ENCODE measurements around the gene AGBL1.

AGBL1 gene

DNA sequence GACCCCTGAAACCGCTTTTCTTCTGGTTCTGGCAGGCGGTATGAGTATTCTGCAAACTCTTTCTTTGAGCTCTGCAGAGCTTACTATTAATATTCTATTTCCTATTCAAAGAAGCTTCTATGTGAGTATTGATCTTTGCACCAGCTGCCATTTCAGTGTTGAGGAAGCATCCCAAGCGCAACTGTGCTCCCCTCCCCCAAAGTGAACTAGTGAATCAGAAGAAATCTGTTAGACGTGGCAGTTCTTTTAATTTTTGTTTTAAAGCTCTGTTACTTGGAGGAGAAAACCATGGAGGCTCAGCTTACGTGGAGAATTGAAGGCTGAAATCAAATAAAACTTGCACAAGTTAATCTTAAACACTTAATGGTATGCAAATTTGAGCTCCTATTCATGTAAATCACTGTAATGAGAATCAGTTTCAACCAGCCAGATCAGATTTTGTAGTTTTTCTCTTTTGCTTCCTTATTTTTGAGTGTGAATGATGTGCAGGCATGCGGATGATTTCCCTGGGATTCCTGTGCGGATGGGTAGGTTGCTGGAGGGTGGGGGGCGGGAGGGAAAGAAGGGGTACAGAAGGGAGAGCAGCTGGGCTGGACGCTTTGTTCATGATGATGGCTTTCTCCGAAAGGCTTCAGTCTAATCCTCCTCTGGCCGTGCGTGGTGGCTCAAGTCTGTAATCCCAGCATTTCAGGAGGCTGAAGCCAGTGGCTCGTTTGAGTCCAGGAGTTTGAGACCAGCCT is 16.1 kb upstream of the AGBL1 start:
- no peaks in the 10 kb centered on the region for H3K27me3 Mint-ChIP-seq (ENCODE audit: low read depth)
- no peak overlapping the region for H3K4me3 Mint-ChIP-seq
- H3K4me1 Mint-ChIP-seq (ENCODE audit: low read depth) = no peaks in the 10 kb centered on the region
- H3K9me3 Mint-ChIP-seq = no peaks in the 10 kb centered on the region
- DNase-seq (ENCODE audit: low spot score) = no peak
- H3K27ac Mint-ChIP-seq = no peak overlapping the region
- H3K36me3 Mint-ChIP-seq (ENCODE audit: low read depth) = no peaks in the 10 kb centered on the region

DNA sequence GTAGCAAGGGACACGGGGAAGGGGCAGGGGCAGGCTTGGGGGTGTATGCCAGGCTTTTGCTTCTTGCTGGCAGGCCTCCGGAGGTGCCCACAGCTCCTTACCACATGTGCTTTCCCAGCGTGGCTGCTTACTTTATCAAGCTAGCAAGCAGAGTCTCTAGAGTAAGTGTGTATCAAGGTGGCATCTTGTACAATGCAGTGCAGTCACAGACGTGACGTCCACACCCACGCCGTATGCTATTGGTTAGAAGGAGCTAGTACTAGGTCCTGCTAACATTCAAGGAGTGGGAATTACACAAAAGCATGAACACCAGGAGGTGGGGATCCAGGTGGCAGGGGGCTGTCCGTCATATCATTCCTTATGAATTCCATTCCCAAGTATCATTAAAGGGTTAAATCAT is 15.3 kb upstream of the AGBL1 start:
- DNase-seq (ENCODE audit: low spot score) = no peak
- H3K27me3 Mint-ChIP-seq (ENCODE audit: low read depth) = no peaks in the 10 kb centered on the region
- H3K27ac Mint-ChIP-seq = no peak overlapping the region
- H3K9me3 Mint-ChIP-seq = no peaks in the 10 kb centered on the region
- H3K36me3 Mint-ChIP-seq (ENCODE audit: low read depth) = no peaks in the 10 kb centered on the region
- no peak overlapping the region for H3K4me3 Mint-ChIP-seq
- H3K4me1 Mint-ChIP-seq (ENCODE audit: low read depth) = no peaks in the 10 kb centered on the region

DNA sequence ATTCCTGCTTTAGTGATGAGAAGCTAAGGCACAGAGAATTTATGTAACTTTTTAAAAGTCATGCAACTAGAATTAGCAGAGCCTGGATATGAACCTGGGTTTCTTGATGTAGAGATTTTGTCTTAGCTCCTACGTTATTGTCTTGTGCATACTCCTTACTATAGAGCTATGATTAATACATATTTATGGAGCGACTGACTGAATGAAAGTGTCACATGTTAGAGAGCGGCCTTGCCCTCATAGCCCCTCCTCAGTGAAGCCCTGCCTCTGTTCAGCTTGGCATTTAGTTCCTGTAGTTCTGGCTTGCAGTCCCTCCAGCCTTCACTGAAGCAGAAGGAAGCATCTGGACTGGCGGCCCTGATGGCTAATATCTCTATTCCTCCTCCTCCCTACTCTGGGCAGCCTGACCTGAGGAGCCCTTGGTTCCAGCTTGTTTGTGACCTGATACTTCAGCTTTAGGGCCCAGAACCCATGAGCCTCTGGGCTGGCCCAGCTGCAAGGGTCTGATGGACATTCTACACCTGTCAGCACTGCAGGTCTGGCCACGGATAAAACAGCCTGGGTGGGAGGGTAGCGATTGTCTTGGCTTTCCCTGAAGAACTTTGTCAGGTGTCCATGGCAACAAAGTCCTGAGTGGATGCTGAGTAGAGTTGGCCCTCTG is 13.4 kb upstream of the AGBL1 start:
- no peak for DNase-seq (ENCODE audit: low spot score)
- H3K27me3 Mint-ChIP-seq (ENCODE audit: low read depth) = no peaks in the 10 kb centered on the region
- no peaks in the 10 kb centered on the region for H3K9me3 Mint-ChIP-seq
- no peaks in the 10 kb centered on the region for H3K36me3 Mint-ChIP-seq (ENCODE audit: low read depth)
- H3K27ac Mint-ChIP-seq = no peak overlapping the region
- H3K4me3 Mint-ChIP-seq = no peak overlapping the region
- no peaks in the 10 kb centered on the region for H3K4me1 Mint-ChIP-seq (ENCODE audit: low read depth)

DNA sequence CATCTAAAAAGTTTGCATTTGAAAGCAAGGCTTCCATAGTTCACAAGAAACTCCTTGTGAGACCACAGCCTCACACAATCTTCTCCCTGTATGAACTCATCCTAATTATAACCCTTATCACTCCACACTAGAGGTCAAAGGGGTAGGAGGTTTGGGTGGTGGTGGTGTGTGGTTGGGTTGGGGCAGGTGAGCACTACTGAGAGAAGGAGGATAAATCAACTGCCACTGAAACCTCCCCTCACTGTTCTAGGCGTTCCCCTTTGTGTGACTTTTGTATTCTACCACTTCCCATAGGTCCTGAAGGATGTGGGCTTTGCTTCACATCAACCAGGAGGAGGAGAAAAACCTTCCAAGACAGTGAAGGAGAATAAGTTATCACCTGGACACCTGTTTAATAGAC is 6.4 kb upstream of the AGBL1 start:
- Mint-ChIP-seq H3K4me3 (no peak overlapping the region), H3K27ac (no peak overlapping the region), H3K4me1 (ENCODE audit: low read depth) (no peaks in the 10 kb centered on the region), H3K27me3 (ENCODE audit: low read depth) (no peaks in the 10 kb centered on the region), H3K9me3 (no peaks in the 10 kb centered on the region), H3K36me3 (ENCODE audit: low read depth) (no peaks in the 10 kb centered on the region)
- no peak for DNase-seq (ENCODE audit: low spot score)

DNA sequence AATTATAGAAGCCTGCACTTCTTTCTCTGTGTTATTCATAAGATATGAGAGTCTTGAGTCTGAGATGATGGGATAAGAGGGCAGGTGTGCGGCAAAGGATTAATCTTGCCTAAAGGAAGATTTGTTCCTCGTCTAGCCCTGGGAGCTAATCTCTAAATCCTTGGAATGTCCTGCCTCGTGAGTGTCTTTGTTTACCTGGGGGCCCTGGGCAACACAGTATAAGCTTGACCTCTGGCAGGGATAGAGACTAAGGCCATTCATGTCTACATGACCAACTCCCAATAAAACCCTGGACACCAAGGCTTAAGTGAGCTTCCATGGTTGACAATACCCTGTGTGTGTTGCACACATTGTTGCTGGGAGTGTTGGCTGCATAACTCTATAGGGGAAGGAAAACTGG is 3.2 kb upstream of the AGBL1 start:
- Mint-ChIP-seq H3K4me3 (no peak overlapping the region), H3K9me3 (no peaks in the 10 kb centered on the region), H3K36me3 (ENCODE audit: low read depth) (no peaks in the 10 kb centered on the region), H3K4me1 (ENCODE audit: low read depth) (no peaks in the 10 kb centered on the region), H3K27ac (no peak overlapping the region), H3K27me3 (ENCODE audit: low read depth) (no peaks in the 10 kb centered on the region)
- no peak for DNase-seq (ENCODE audit: low spot score)

DNA sequence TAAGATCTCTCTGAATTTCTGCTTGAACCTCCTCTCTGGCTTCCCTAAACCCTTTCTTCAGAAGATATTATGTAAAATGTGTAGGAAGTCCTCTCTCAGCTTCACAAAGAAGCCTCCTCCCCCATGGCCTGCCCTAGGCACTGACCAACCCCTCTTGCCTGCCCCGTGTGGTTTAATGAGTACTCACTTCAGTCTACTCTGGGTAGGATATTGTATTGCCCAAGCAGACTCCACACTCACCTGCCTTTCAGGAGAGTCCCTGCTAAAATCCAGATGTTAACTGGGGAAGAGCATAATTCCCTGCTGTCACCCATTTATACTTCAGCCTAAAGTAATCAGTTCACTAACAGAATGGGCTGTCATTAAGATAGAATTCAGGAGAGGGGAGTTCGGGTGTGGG is 2.6 kb upstream of the AGBL1 start:
- Mint-ChIP-seq H3K4me1 (ENCODE audit: low read depth) (no peaks in the 10 kb centered on the region), H3K27me3 (ENCODE audit: low read depth) (no peaks in the 10 kb centered on the region), H3K4me3 (no peak overlapping the region), H3K27ac (no peak overlapping the region), H3K9me3 (no peaks in the 10 kb centered on the region), H3K36me3 (ENCODE audit: low read depth) (no peaks in the 10 kb centered on the region)
- DNase-seq (ENCODE audit: low spot score) = no peak

DNA sequence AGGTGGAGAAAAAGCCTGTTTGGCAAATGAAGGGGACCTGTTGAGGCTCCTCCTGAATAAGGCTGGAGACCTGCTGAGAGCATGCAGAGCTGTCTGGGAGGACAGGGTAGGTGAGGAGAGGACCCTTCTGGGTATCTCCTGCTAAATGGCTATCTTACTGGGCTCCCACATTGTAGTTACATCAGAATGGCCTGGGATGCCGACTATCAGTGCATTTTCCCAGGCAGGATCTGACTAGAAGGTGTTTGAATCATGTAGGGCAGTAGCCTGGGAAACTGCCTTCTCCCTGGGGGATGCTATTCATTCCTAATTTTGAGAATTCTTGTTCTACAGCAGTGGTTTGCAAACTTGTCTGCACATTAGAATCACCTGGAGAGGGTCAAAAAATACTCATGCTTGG is 631 bp downstream of the AGBL1 start:
- no peak overlapping the region for H3K27ac Mint-ChIP-seq
- H3K4me1 Mint-ChIP-seq (ENCODE audit: low read depth) = peaks cover 4% of the 10 kb centered on the region
- no peaks in the 10 kb centered on the region for H3K36me3 Mint-ChIP-seq (ENCODE audit: low read depth)
- peaks cover 3% of the 10 kb centered on the region for H3K27me3 Mint-ChIP-seq (ENCODE audit: low read depth)
- no peaks in the 10 kb centered on the region for H3K9me3 Mint-ChIP-seq
- DNase-seq (ENCODE audit: low spot score) = no peak
- H3K4me3 Mint-ChIP-seq = no peak overlapping the region

DNA sequence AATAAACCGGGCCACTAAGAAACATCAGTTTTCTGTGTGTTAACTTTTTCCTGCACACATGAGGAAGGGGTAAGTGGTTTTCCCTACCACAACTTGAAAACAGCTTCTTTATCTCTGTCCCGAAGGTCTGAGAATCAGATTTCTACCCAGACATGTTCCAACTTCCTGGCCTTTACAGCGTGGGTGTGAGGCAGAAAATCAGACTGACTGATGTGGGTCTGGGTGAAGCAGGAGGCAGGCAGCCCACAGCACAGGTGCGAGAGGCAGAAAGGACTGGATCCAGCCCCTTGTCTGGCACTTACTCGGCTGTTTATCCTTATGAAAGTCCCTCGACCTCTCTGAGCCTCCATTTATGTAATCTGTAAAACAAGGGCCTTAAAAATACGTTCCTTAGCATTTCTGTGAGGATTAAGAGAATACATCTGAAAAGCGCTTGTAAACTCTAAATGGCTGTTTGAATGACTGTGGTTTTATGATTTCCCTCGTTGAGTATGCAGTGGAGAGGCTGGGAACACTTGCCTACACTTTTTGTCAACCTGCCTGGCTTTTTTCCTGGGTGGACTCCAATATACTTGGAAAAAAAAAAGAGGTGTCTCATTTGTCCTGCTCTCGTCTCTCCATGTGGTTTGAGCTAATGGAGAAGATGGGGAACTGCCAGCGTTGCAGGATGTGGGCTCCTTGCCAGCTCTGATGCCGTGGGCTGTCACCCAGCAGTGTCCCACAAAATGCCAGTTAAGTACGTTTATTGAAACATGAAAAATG is 3.1 kb downstream of the AGBL1 start:
- Mint-ChIP-seq H3K36me3 (ENCODE audit: low read depth) (no peaks in the 10 kb centered on the region), H3K27me3 (ENCODE audit: low read depth) (peaks cover 3% of the 10 kb centered on the region), H3K9me3 (no peaks in the 10 kb centered on the region), H3K27ac (no peak overlapping the region), H3K4me3 (no peak overlapping the region), H3K4me1 (ENCODE audit: low read depth) (peaks cover 4% of the 10 kb centered on the region)
- DNase-seq (ENCODE audit: low spot score) = no peak

DNA sequence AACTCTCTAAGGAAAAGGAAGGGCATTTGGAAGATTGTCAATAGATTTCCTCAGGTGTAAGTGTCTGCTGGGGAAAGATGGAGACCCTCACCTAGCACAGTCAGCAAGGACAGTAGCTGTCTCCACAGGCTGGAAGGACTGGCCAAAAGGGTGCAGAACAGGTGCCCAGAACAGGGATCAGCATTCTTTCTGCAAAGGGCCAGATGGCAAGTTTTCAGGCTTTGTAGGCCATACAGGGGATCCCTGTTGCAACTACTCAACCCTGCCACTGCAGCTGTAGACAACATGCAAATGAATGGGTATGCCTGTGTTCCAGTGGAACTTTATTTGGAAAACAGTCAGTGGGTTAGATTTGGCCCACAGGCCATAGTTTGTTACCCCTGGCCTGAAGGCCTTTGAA is 8.1 kb downstream of the AGBL1 start:
- H3K9me3 Mint-ChIP-seq = no peaks in the 10 kb centered on the region
- peaks cover 3% of the 10 kb centered on the region for H3K27me3 Mint-ChIP-seq (ENCODE audit: low read depth)
- H3K4me3 Mint-ChIP-seq = no peak overlapping the region
- DNase-seq (ENCODE audit: low spot score) = no peak
- H3K27ac Mint-ChIP-seq = no peak overlapping the region
- no peaks in the 10 kb centered on the region for H3K36me3 Mint-ChIP-seq (ENCODE audit: low read depth)
- H3K4me1 Mint-ChIP-seq (ENCODE audit: low read depth) = no peaks in the 10 kb centered on the region

DNA sequence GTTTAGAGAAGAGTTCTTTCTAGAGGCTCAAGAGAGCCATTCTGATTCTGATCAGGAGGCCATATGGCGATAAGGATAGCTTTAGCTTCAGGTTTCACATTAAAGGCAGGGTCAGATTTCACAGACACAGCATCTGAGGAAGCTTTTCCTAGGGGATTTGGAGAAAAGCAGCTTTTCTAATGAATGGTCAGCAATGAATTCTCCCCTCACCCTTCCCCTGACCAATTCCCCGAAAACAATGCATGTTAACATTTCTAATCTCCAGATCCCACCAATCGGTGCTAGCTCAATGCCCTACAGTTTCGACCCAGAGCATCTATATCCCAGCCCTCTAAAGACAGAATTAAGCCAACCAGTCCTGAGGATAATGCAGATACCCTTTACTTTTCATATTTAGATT is 9.8 kb downstream of the AGBL1 start:
- no peak for DNase-seq (ENCODE audit: low spot score)
- Mint-ChIP-seq H3K9me3 (no peaks in the 10 kb centered on the region), H3K36me3 (ENCODE audit: low read depth) (no peaks in the 10 kb centered on the region), H3K27ac (no peak overlapping the region), H3K27me3 (ENCODE audit: low read depth) (peaks cover 2% of the 10 kb centered on the region), H3K4me3 (no peak overlapping the region), H3K4me1 (ENCODE audit: low read depth) (no peaks in the 10 kb centered on the region)

DNA sequence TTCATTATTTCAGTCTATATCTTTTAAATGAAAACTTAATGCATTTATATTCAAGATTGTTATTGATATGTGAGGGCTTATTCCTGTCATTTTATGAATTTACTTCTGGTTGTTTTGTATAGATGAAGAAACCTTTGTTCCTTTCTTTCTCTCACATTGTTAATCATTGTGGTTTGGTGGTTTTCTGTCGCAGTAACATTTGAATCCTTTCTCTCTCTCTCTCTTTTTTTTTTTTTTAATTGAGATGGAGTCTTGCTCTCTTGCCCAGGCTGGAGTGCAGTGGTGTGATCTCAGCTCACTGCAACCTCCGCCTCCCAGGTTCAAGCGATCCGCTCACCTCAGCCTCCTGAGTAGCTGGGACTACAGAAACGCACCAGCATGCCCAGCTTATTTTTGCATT is 22.1 kb downstream of the AGBL1 start:
- peaks cover 2% of the 10 kb centered on the region for H3K4me1 Mint-ChIP-seq (ENCODE audit: low read depth)
- no peaks in the 10 kb centered on the region for H3K36me3 Mint-ChIP-seq (ENCODE audit: low read depth)
- H3K4me3 Mint-ChIP-seq = no peak overlapping the region
- H3K27me3 Mint-ChIP-seq (ENCODE audit: low read depth) = peaks cover 17% of the 10 kb centered on the region
- DNase-seq (ENCODE audit: low spot score) = no peak
- H3K27ac Mint-ChIP-seq = no peak overlapping the region
- no peaks in the 10 kb centered on the region for H3K9me3 Mint-ChIP-seq

DNA sequence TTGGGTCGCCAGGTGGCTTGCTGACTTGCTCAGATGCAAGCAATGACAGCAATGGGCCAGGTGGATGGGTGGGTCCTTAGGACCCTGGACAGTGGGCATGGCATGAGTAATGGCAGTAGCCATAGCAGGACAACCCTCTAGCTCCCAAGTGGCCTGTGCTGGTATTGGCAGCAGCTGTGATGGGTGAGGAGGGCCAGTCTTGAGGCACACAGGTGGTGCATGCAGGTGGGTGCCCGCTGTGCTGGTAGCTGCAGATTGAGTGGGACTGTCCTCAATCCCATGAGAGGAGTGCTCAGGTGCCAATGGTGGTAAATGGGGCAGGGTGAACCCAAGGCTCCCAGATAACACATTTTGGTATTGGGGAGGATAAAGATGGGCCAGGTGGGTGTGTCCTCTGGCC is 24.2 kb downstream of the AGBL1 start:
- peaks cover 2% of the 10 kb centered on the region for H3K4me1 Mint-ChIP-seq (ENCODE audit: low read depth)
- H3K27ac Mint-ChIP-seq = no peak overlapping the region
- no peaks in the 10 kb centered on the region for H3K36me3 Mint-ChIP-seq (ENCODE audit: low read depth)
- no peak for DNase-seq (ENCODE audit: low spot score)
- peaks cover 13% of the 10 kb centered on the region for H3K27me3 Mint-ChIP-seq (ENCODE audit: low read depth)
- H3K4me3 Mint-ChIP-seq = no peak overlapping the region
- no peaks in the 10 kb centered on the region for H3K9me3 Mint-ChIP-seq

DNA sequence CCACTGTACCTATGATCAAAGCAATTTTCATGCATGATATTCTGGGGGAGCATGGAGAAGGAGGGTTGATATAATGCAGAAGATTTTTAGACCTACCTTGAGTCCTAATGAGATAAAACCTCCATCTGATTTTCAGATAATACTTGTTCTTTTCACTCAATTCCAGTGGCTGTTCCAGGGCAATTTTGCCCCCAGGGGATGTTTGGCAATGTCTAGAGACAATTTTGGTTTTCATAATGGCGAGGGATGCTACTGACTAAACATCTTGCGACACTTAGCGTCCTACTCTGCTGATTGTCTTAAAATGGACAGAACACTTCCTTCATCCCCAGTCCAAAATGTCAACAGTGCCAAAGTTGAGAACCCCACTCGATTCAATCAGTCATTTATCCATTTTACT is 26.6 kb downstream of the AGBL1 start:
- Mint-ChIP-seq H3K36me3 (ENCODE audit: low read depth) (no peaks in the 10 kb centered on the region), H3K4me1 (ENCODE audit: low read depth) (peaks cover 2% of the 10 kb centered on the region), H3K27ac (no peak overlapping the region), H3K27me3 (ENCODE audit: low read depth) (peaks cover 10% of the 10 kb centered on the region), H3K9me3 (no peaks in the 10 kb centered on the region), H3K4me3 (no peak overlapping the region)
- DNase-seq (ENCODE audit: low spot score) = no peak

DNA sequence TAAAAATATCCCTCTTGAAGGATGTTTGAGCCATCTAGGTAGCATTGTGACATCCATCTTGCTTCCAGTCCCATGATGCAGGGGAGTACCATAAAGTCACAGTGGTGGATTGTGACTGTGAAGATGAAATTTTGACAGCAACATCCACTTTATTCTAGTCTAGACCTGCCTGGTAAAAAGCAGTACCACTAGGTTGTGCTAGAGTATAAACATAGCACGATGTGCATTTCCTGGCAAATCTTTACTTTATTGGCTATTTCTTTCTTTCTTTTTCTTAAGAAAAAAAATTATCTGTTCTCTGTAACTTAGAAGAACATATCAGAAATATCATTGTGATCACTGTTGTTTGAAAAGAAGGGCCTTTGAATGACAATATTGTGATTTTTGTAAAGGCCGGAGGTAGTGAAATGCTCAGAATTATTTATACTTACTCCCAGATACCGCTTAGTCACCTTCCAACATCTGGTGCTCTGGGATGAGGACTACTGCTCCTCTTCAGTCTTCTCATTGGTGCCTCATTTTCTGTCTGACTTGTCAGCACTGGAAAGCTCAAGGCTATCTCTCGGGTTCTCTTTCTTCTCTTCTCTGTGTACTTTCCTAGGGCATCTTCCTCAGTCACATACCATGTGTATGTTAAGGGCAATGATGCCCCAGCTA is 35.6 kb downstream of the AGBL1 start:
- Mint-ChIP-seq H3K9me3 (no peaks in the 10 kb centered on the region), H3K36me3 (ENCODE audit: low read depth) (no peaks in the 10 kb centered on the region), H3K27me3 (ENCODE audit: low read depth) (peaks cover 5% of the 10 kb centered on the region)

More for the DNA sequence above, 35.6 kb downstream of the AGBL1 start:
- DNase-seq (ENCODE audit: low spot score) = no peak
- Mint-ChIP-seq H3K27ac (no peak overlapping the region), H3K4me3 (no peak overlapping the region), H3K4me1 (ENCODE audit: low read depth) (no peaks in the 10 kb centered on the region)

Measured in T-helper 2 cell treated with Interferon-gamma antibody and Interleukin-4, amounts not matched to agents 5 μg/mL and 100 μg/mL, for 36 hours (primary cell).